Measurements from ENCODE around the gene C2orf76.

DNA sequence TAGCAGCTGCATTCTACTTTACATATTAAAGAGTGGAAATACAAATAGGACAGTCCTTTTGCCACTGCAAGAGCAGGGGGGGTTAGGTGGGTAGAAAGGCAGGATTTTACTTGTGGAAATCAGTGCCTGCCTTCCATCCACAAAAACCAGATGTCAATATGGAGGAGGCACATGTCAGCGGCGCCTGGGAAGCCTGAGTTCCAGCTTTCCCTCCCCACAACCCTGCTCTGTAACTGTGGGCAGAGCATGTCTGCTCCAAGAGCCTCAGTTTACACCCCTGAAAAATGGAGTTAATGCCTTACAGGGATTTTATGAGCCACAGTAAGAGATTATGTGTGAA lies 110.1 kb downstream of the C2orf76 start:
- TF ChIP-seq, protein P1, sequence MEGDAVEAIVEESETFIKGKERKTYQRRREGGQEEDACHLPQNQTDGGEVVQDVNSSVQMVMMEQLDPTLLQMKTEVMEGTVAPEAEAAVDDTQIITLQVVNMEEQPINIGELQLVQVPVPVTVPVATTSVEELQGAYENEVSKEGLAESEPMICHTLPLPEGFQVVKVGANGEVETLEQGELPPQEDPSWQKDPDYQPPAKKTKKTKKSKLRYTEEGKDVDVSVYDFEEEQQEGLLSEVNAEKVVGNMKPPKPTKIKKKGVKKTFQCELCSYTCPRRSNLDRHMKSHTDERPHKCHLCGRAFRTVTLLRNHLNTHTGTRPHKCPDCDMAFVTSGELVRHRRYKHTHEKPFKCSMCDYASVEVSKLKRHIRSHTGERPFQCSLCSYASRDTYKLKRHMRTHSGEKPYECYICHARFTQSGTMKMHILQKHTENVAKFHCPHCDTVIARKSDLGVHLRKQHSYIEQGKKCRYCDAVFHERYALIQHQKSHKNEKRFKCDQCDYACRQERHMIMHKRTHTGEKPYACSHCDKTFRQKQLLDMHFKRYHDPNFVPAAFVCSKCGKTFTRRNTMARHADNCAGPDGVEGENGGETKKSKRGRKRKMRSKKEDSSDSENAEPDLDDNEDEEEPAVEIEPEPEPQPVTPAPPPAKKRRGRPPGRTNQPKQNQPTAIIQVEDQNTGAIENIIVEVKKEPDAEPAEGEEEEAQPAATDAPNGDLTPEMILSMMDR (conservative IDR thresholded peaks at IDR 0.05; ENCODE audit: low read depth in 2 of 2) = no peak
- TF ChIP-seq POLR2AphosphoS5 (IDR thresholded peaks at IDR 0.05; ENCODE audit: low read depth) (no peak), EZH2 (IDR thresholded peaks at IDR 0.05; ENCODE audit: low read depth, unreplicated experiment) (no peak), EZH2phosphoT487 (IDR thresholded peaks at IDR 0.05; ENCODE audit: unreplicated experiment) (no peak), JUNB (IDR thresholded peaks at IDR 0.05; ENCODE audit: unreplicated experiment) (no peak), CREB1 (CRISPR knock-in tag; IDR thresholded peaks at IDR 0.05; ENCODE audit: low read depth) (no peak), ZNF114 (CRISPR knock-in tag; IDR thresholded peaks at IDR 0.05) (no peak)
- TF ChIP-seq, protein P2, sequence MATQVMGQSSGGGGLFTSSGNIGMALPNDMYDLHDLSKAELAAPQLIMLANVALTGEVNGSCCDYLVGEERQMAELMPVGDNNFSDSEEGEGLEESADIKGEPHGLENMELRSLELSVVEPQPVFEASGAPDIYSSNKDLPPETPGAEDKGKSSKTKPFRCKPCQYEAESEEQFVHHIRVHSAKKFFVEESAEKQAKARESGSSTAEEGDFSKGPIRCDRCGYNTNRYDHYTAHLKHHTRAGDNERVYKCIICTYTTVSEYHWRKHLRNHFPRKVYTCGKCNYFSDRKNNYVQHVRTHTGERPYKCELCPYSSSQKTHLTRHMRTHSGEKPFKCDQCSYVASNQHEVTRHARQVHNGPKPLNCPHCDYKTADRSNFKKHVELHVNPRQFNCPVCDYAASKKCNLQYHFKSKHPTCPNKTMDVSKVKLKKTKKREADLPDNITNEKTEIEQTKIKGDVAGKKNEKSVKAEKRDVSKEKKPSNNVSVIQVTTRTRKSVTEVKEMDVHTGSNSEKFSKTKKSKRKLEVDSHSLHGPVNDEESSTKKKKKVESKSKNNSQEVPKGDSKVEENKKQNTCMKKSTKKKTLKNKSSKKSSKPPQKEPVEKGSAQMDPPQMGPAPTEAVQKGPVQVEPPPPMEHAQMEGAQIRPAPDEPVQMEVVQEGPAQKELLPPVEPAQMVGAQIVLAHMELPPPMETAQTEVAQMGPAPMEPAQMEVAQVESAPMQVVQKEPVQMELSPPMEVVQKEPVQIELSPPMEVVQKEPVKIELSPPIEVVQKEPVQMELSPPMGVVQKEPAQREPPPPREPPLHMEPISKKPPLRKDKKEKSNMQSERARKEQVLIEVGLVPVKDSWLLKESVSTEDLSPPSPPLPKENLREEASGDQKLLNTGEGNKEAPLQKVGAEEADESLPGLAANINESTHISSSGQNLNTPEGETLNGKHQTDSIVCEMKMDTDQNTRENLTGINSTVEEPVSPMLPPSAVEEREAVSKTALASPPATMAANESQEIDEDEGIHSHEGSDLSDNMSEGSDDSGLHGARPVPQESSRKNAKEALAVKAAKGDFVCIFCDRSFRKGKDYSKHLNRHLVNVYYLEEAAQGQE (IDR thresholded peaks at IDR 0.05; ENCODE audit: unreplicated experiment) = no peak
- TF ChIP-seq, protein P3, sequence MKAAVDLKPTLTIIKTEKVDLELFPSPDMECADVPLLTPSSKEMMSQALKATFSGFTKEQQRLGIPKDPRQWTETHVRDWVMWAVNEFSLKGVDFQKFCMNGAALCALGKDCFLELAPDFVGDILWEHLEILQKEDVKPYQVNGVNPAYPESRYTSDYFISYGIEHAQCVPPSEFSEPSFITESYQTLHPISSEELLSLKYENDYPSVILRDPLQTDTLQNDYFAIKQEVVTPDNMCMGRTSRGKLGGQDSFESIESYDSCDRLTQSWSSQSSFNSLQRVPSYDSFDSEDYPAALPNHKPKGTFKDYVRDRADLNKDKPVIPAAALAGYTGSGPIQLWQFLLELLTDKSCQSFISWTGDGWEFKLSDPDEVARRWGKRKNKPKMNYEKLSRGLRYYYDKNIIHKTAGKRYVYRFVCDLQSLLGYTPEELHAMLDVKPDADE (IDR thresholded peaks at IDR 0.05) = no peak
- TF ChIP-seq, protein P4, sequence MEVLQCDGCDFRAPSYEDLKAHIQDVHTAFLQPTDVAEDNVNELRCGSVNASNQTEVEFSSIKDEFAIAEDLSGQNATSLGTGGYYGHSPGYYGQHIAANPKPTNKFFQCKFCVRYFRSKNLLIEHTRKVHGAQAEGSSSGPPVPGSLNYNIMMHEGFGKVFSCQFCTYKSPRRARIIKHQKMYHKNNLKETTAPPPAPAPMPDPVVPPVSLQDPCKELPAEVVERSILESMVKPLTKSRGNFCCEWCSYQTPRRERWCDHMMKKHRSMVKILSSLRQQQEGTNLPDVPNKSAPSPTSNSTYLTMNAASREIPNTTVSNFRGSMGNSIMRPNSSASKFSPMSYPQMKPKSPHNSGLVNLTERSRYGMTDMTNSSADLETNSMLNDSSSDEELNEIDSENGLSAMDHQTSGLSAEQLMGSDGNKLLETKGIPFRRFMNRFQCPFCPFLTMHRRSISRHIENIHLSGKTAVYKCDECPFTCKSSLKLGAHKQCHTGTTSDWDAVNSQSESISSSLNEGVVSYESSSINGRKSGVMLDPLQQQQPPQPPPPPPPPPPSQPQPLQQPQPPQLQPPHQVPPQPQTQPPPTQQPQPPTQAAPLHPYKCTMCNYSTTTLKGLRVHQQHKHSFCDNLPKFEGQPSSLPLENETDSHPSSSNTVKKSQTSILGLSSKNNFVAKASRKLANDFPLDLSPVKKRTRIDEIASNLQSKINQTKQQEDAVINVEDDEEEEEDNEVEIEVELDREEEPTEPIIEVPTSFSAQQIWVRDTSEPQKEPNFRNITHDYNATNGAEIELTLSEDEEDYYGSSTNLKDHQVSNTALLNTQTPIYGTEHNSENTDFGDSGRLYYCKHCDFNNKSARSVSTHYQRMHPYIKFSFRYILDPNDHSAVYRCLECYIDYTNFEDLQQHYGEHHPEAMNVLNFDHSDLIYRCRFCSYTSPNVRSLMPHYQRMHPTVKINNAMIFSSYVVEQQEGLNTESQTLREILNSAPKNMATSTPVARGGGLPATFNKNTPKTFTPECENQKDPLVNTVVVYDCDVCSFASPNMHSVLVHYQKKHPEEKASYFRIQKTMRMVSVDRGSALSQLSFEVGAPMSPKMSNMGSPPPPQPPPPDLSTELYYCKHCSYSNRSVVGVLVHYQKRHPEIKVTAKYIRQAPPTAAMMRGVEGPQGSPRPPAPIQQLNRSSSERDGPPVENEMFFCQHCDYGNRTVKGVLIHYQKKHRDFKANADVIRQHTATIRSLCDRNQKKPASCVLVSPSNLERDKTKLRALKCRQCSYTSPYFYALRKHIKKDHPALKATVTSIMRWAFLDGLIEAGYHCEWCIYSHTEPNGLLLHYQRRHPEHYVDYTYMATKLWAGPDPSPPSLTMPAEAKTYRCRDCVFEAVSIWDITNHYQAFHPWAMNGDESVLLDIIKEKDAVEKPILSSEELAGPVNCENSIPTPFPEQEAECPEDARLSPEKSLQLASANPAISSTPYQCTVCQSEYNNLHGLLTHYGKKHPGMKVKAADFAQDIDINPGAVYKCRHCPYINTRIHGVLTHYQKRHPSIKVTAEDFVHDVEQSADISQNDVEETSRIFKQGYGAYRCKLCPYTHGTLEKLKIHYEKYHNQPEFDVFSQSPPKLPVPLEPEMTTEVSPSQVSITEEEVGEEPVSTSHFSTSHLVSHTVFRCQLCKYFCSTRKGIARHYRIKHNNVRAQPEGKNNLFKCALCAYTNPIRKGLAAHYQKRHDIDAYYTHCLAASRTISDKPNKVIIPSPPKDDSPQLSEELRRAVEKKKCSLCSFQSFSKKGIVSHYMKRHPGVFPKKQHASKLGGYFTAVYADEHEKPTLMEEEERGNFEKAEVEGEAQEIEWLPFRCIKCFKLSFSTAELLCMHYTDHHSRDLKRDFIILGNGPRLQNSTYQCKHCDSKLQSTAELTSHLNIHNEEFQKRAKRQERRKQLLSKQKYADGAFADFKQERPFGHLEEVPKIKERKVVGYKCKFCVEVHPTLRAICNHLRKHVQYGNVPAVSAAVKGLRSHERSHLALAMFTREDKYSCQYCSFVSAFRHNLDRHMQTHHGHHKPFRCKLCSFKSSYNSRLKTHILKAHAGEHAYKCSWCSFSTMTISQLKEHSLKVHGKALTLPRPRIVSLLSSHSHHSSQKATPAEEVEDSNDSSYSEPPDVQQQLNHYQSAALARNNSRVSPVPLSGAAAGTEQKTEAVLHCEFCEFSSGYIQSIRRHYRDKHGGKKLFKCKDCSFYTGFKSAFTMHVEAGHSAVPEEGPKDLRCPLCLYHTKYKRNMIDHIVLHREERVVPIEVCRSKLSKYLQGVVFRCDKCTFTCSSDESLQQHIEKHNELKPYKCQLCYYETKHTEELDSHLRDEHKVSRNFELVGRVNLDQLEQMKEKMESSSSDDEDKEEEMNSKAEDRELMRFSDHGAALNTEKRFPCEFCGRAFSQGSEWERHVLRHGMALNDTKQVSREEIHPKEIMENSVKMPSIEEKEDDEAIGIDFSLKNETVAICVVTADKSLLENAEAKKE (CRISPR knock-in tag; IDR thresholded peaks at IDR 0.05) = no peak

Data from GM23338 (cell line).